Lower leg skin (tissue), 4 donors: ENCODE measurements around the gene NAMPT. TPM values are rescaled to one million over a fixed set of nuclear protein-coding genes. Genes with fewer than 3 reads are reported as not detected.

Source experiments
- DNase-seq, 2 donors: peaks; one replicate each; pipeline ENCODE4 v3.0.0-alpha.2; 2019; ENCODE audit warnings: low spot score in 2 of 2
- H3K4me3 ChIP-seq: fragments of 200-600 bp; sonication (generic); 2 replicates; pipeline ENCODE4 v1.5.1; 2017; ENCODE audit warnings: mild to moderate bottlenecking, low read depth; ENCODE audit not compliant: poor library complexity, severe bottlenecking
- POLR2A ChIP-seq, 2 donors: fragments of 450-650 bp; IDR thresholded peaks; one replicate each; pipeline ENCODE4 v1.6.1; 2016 to 2017; ENCODE audit warnings: antibody characterized with exemption in 2 of 2, mild to moderate bottlenecking in 1 of 2, moderate library complexity in 1 of 2
- WGBS, 2 donors: methylation state at CpG; one replicate each; pipeline ENCODE4 v1.1.5; 2018; 5-methylcytosine and 5-hydroxymethylcytosine counted together
- intact Hi-C: fragments of 100-400 bp; cut with DNase I; formaldehyde crosslinking; loops from one replicate; pipeline ENCODE4 v1.15.0; 2023; ENCODE audit warnings: low total_unique reads
- total RNA-seq, 4 donors: library from RNA; depleted of rRNA; stranded (reverse); fragments of >200 nt; gene quantifications; one replicate each; pipeline ENCODE4 v1.1.0, GENCODE V29; 2016
- TF ChIP-seq, protein P1 (sequence below), 3 donors: fragments of 450-650 bp; IDR thresholded peaks; one replicate each; pipeline ENCODE4 v1.5.1; 2016; ENCODE audit warnings: antibody characterized with exemption in 3 of 3, mild to moderate bottlenecking in 3 of 3, moderate library complexity in 2 of 3

NAMPT gene
- total RNA-seq, 4 donors from 2014 or later = 94.9 to 170 (median 114) TPM

DNA sequence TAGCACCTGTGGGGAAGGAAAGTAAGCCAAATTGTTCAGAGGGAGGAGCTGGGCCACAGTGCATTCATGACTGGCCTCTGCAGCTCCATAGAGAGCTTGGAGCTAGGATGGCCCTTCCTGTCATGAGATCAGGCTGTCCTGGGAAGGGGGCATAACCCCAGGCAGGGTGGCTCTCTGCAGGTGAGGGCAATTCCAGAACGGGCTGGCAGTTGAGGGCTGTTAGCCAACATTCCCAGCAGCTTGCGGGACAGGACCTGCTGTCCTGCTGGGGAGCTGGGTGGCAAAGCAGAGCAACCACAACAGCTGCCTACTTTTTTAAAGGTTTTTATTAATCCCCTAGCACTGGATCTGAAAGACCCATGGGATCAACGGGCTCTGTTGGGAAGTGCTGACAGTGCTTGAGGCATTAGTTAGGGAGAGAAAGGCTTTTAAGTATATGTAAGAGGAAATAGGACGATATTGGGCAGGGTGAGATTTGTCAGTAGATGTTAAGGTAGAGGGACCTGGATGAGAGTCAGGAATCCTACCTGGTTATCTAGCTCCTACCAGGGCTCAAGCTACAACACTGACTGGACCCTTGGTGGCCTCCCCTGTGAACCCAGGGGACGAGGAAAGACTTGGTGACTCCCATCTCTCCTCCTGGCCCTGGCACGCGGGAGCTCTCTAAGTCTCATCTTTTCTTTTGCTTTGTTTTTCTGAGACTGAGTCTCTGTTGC is 77.8 kb downstream of the NAMPT start:
- H3K4me3 ChIP-seq = no peak overlapping the region
- intact Hi-C loops = no loop called here
- no peak for TF ChIP-seq POLR2A (IDR thresholded peaks at IDR 0.05)
- TF ChIP-seq, protein P1, sequence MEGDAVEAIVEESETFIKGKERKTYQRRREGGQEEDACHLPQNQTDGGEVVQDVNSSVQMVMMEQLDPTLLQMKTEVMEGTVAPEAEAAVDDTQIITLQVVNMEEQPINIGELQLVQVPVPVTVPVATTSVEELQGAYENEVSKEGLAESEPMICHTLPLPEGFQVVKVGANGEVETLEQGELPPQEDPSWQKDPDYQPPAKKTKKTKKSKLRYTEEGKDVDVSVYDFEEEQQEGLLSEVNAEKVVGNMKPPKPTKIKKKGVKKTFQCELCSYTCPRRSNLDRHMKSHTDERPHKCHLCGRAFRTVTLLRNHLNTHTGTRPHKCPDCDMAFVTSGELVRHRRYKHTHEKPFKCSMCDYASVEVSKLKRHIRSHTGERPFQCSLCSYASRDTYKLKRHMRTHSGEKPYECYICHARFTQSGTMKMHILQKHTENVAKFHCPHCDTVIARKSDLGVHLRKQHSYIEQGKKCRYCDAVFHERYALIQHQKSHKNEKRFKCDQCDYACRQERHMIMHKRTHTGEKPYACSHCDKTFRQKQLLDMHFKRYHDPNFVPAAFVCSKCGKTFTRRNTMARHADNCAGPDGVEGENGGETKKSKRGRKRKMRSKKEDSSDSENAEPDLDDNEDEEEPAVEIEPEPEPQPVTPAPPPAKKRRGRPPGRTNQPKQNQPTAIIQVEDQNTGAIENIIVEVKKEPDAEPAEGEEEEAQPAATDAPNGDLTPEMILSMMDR (IDR thresholded peaks at IDR 0.05) = no peak
- no peak for DNase-seq
- whole genome bisulfite sequencing, 2 donors = 60 to 66% methylated on average over 7 of the region's 7 CpGs

GRCh38 chr7:106205621-106206222 is 79.1 kb downstream of the NAMPT start:
- H3K4me3 ChIP-seq = no peak overlapping the region
- intact Hi-C loops = no loop called here
- TF ChIP-seq POLR2A (IDR thresholded peaks at IDR 0.05) = no peak
- TF ChIP-seq, protein P1 (IDR thresholded peaks at IDR 0.05) = no peak
- 37 to 40% methylated on average over 3 of the region's 3 CpGs for WGBS, 2 donors
- DNase-seq = no peak

DNA sequence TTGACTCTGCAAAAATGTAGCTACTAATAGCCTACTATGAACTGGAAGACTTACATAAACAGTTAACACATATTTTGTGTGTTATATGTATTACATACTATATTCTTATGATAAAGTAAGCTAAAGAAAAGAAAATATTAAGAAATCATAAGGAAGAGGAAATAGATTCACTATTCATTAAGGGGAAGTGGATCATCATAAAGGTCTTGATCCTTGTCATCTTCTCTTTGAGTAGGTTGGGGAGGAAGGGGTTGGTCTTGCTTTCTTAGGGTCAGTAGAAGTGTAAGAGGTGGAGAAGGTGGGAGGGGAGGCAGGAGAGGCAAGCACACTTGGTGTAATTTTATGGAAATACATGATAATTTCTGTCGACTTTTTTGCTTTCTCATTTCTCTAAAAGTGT is 81.3 kb downstream of the NAMPT start:
- TF ChIP-seq POLR2A (IDR thresholded peaks at IDR 0.05) = no peak
- TF ChIP-seq, protein P1 (IDR thresholded peaks at IDR 0.05) = no peak
- H3K4me3 ChIP-seq = no peak overlapping the region
- intact Hi-C loops = no loop called here
- 69 to 78% methylated on average over 1 of the region's 1 CpG for WGBS, 2 donors
- no peak for DNase-seq

GRCh38 chr7:106201164-106201563 is 83.6 kb downstream of the NAMPT start:
- WGBS, 2 donors = 71 to 86% methylated on average over 3 of the region's 3 CpGs

GRCh38 chr7:106199813-106200364 is 84.9 kb downstream of the NAMPT start:
- TF ChIP-seq, protein P1 (IDR thresholded peaks at IDR 0.05) = no peak
- TF ChIP-seq POLR2A (IDR thresholded peaks at IDR 0.05) = no peak
- DNase-seq = no peak
- WGBS, 2 donors = 82 to 89% methylated on average over 6 of the region's 6 CpGs
- H3K4me3 ChIP-seq = no peak overlapping the region
- intact Hi-C loops = no loop called here

More at GRCh38 chr7:106201164-106201563, 83.6 kb downstream of the NAMPT start:
- intact Hi-C loops = no loop called here
- no peak for DNase-seq
- TF ChIP-seq POLR2A (IDR thresholded peaks at IDR 0.05) = no peak
- TF ChIP-seq, protein P1 (IDR thresholded peaks at IDR 0.05) = no peak
- H3K4me3 ChIP-seq = no peak overlapping the region
